ENCODE measurements around the gene UPK2.

Gene UPK2

DNA sequence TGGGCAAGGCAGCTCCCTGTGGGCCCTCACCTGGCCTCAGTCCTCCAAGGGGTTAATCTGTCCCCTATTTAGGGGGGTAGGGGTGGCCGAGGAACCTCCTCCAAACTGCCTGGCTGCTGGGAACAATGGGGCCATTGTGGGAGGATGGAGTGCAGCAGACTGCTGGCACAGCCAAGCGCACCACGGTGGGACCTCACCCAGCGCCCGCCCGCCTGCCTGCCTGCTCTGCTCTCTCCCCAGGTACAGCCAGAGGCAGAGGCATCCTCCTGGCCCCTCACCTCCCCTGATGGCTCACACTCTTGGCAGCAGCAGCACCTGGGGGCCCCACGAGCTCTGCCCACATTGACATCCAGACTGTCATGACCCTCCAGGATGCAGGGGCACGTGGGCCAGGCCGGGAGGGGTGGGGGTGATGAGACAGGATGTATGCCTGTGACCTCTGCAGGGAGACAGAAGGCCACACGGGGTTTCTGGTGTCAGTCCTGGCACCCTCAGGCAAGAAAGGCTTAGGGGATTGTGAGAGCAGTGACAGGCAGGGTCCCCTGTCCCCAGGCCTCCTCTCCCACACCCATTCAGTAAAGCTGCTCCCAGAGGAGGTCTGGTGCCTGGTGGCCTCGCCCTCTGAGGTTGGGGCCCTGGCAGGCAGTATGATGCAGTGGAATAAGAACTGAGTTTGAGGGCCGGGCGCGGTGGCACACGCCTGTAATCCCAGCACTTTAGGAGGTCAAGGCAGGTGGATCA is 41.8 kb upstream of the UPK2 start:
- H3K4me3 ChIP-seq (ENCODE audit: low read depth, low read length): no peak overlapping the region
- DNase-seq (ENCODE audit: low read depth): no peak
- TF ChIP-seq, protein P1, sequence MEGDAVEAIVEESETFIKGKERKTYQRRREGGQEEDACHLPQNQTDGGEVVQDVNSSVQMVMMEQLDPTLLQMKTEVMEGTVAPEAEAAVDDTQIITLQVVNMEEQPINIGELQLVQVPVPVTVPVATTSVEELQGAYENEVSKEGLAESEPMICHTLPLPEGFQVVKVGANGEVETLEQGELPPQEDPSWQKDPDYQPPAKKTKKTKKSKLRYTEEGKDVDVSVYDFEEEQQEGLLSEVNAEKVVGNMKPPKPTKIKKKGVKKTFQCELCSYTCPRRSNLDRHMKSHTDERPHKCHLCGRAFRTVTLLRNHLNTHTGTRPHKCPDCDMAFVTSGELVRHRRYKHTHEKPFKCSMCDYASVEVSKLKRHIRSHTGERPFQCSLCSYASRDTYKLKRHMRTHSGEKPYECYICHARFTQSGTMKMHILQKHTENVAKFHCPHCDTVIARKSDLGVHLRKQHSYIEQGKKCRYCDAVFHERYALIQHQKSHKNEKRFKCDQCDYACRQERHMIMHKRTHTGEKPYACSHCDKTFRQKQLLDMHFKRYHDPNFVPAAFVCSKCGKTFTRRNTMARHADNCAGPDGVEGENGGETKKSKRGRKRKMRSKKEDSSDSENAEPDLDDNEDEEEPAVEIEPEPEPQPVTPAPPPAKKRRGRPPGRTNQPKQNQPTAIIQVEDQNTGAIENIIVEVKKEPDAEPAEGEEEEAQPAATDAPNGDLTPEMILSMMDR (IDR thresholded peaks at IDR 0.05; ENCODE audit: control insufficient read depth, extremely low read depth, insufficient read depth): no peak

DNA sequence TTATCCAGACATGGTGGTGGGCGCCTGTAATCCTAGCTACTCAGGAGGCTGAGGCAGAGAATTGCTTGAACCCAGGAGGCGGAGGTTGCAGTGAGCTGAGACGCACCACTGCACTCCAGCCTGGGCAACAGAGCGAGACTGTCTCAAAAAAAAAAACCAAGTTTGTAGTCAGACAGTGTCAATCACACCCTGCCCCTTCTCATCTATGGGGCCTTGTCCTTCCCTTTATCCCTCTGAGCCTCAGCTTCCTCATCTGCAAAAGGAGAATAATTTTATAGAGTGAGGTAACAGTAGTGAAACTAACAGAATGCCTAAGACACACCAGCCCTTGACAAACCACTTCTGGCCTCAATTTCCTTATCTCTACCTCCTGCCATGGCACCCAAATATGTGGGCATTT is 41.1 kb upstream of the UPK2 start:
- TF ChIP-seq, protein P1 (IDR thresholded peaks at IDR 0.05; ENCODE audit: control insufficient read depth, extremely low read depth, insufficient read depth): no peak
- H3K4me3 ChIP-seq (ENCODE audit: low read depth, low read length): no peak overlapping the region
- DNase-seq (ENCODE audit: low read depth): no peak

DNA sequence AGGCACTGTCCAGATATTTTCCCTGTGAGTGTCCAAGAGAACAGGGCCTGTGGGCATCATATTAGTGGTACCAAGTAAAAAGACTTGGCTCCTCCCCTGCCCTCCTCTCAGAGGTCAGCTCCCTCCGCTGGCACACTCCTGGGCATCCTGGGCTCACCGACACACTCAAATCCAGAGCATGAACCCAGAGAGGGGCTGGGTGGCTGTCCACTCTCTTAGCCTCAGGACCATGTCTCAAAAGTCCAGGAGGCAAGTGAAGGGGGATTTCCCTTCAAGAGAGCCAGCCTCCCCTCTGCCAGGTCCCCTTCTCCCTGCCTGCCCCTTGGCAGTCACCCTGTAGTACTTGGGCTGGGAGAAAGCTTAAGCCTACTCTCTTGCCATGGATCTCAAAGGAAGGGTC is 40.7 kb upstream of the UPK2 start:
- H3K4me3 ChIP-seq (ENCODE audit: low read depth, low read length): no peak overlapping the region
- no peak for DNase-seq (ENCODE audit: low read depth)
- TF ChIP-seq, protein P1 (IDR thresholded peaks at IDR 0.05; ENCODE audit: control insufficient read depth, extremely low read depth, insufficient read depth): no peak

DNA sequence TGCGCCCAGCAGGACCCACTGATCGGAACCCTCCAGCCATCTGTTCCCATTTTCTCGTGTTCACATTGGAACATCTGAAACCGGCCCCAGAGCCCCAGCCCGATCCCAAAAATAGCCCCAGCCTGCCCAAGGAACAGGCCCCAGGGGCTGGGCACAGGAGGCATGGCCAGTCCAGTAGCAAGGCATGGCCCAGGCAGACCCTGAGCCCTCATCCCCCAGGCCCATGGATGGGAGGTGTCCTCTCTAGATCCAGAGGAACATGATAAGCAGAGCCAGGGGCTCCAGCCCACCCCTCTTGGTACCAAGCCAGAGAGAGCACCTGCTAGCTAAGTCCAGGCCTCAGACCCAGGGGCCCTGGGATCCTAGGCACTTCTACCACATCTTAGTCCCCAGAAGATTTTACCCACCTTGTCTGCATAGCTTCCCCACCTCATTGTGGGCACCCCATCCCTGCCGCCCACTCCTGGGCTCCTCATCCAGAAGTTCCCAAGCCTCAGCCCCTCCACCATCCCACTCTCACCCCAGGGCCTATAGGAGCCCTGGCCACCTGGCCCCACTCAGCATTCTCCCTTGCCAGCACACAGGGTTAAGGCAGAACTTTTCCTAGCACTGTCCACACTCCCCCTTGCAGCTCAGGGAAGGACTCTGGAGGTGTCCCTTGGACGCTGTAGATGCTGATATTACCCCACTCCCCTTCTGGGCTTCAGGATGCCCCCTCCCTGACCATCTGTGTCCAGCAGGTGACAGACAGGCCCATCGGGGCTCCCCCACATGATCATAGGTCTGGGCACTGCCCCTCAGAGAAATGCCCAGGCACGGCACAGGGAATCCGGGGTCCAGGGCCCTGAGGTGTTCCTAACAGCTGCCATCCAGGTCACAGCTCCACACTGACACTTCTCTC is 39.9 kb upstream of the UPK2 start:
- no peak for DNase-seq (ENCODE audit: low read depth)
- H3K4me3 ChIP-seq (ENCODE audit: low read depth, low read length): peak overlapping the region; percentile 35
- TF ChIP-seq, protein P1 (IDR thresholded peaks at IDR 0.05; ENCODE audit: control insufficient read depth, extremely low read depth, insufficient read depth): no peak

DNA sequence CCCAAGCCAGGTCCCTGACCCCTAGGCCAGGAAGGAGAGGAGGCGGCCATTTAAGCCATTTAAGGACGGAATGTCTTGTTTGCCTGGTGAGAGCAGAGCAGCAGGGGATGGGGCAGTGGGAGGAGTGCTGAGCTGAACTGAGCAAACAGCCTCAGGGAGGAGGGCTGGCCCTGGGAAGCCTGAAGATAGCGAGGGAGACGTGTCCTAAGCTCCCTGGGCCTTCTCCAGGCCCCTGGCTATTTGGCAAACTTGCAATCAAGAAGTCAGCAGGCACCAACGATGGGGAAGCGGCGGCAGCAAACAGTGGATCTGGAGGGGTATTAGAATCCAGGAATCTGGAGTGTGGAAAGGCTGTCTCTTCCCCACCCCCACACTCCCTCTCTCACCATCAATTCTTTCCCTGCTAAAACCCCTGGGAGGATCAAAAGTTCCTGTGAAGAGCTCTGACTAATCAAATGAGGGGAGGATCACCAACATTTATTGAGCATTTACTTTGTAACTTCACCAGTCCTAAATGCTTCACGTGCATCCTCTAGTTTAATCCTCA is 39.2 kb upstream of the UPK2 start:
- DNase-seq (ENCODE audit: low read depth): peak; percentile 99
- TF ChIP-seq, protein P1 (IDR thresholded peaks at IDR 0.05; ENCODE audit: control insufficient read depth, extremely low read depth, insufficient read depth): no peak
- peak overlapping the region; percentile 38 for H3K4me3 ChIP-seq (ENCODE audit: low read depth, low read length)

DNA sequence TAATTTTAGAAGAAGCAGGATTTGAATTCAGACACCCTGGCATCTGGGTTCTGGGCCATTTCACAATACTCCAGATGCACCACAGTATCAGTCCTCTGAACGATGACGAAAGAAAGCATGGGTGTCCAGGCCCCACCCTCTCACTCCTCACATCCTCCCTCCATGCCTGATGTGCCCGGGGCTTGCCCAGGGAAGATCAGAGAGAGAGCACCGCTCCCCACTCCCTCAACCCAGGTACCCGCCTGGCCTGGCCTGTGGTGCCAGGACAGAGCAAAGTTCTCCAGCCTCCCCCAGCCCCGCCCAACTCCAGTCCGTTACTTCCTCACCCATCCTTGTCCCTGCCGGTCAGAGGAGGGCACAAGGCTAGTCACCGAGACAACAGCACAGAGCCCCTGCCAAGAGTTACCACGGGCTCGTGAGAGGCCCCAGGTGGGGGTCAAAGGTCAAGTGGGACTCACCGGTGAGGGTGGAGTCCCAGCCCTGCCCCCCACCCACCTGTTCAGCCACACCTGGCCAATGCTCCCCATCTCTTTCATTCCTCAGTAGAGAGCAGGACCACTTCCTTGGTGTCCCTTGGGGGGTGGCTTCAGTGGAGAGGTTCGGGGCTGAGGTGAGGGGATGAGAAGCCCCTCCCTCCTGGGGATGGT is 38.5 kb upstream of the UPK2 start:
- H3K4me3 ChIP-seq (ENCODE audit: low read depth, low read length): peak overlapping the region; percentile 38
- peak; percentile 80 for DNase-seq (ENCODE audit: low read depth)
- TF ChIP-seq, protein P1 (IDR thresholded peaks at IDR 0.05; ENCODE audit: control insufficient read depth, extremely low read depth, insufficient read depth): no peak

Measured in LNCaP clone FGC (cell line).